Measurements from ENCODE around the gene KIF2B. TPM values are rescaled to one million over a fixed set of nuclear protein-coding genes. Genes with fewer than 3 reads are reported as not detected.
"Not testable (repeated sequence)": the region's sequence is repeated elsewhere in the genome, so short reads cannot be mapped to it uniquely, and the experiment has no call there.

Gene KIF2B
- polyA plus RNA-seq, 3 donors, result not detected

DNA sequence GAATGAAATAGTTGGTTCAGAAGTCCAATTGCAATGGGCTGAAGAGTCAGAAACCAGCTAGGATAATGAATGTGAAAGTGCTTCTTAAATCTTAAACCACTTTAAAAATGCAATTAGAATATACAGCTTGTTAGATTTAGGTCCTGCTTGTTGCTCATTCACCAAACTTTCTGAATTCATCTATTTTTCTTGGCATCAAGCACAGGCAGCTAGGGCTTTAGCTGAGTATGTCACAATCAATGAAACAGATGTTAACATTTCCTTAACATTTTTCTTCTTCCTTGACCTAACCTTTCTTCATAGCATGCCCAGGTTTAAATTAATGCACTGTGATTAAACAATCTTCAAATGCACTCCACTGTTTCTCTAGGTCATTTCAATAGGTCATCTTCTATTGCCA lies 14.4 kb downstream of the KIF2B start:
- H3K27ac Mint-ChIP-seq, result no peak overlapping the region
- intact Hi-C loops (cut with micrococcal nuclease), result no loop called here
- H3K4me3 ChIP-seq (replicated peaks in 1 of 3; ENCODE audit: low read depth in 2 of 3, low read length in 3 of 3), result no peak overlapping the region
- no peak overlapping the region for H3K9ac ChIP-seq (ENCODE audit: insufficient read depth, low read length, poor library complexity, severe bottlenecking)
- H3K4me3 Mint-ChIP-seq, result no peak overlapping the region
- no peaks in the 10 kb centered on the region for H3K36me3 Mint-ChIP-seq
- no peaks in the 10 kb centered on the region for H3K27me3 ChIP-seq (ENCODE audit: control insufficient read depth in 2 of 2, insufficient read depth in 2 of 2, low read length in 2 of 2)
- DNase-seq, result no peak
- H2AFZ ChIP-seq (ENCODE audit: insufficient read depth, low read depth, low read length, poor library complexity, severe bottlenecking), result no peak overlapping the region
- TF ChIP-seq, protein P1, sequence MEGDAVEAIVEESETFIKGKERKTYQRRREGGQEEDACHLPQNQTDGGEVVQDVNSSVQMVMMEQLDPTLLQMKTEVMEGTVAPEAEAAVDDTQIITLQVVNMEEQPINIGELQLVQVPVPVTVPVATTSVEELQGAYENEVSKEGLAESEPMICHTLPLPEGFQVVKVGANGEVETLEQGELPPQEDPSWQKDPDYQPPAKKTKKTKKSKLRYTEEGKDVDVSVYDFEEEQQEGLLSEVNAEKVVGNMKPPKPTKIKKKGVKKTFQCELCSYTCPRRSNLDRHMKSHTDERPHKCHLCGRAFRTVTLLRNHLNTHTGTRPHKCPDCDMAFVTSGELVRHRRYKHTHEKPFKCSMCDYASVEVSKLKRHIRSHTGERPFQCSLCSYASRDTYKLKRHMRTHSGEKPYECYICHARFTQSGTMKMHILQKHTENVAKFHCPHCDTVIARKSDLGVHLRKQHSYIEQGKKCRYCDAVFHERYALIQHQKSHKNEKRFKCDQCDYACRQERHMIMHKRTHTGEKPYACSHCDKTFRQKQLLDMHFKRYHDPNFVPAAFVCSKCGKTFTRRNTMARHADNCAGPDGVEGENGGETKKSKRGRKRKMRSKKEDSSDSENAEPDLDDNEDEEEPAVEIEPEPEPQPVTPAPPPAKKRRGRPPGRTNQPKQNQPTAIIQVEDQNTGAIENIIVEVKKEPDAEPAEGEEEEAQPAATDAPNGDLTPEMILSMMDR (IDR thresholded peaks at IDR 0.05), result no peak
- H3K4me2 ChIP-seq (replicated peaks; ENCODE audit: extremely low read depth, low read length, poor library complexity, severe bottlenecking), result no peak overlapping the region
- H3K27me3 Mint-ChIP-seq (ENCODE audit: low read depth in 3 of 3), result no peaks in the 10 kb centered on the region
- no peaks in the 10 kb centered on the region for H4K20me1 ChIP-seq (ENCODE audit: insufficient read depth, low read length)
- H3K4me1 Mint-ChIP-seq, result no peaks in the 10 kb centered on the region
- H3K9me3 ChIP-seq (replicated peaks in 1 of 2; ENCODE audit: control insufficient read depth in 1 of 2, insufficient read depth in 1 of 2, low read length in 2 of 2), result peaks cover 4 to 6% of the 10 kb centered on the region in 2 donors
- H3K9me3 Mint-ChIP-seq, result peaks cover 0 to 15% (median 6%) of the 10 kb centered on the region in 7 donors
- H3K4me1 ChIP-seq (ENCODE audit: control insufficient read depth in 1 of 2, insufficient read depth in 2 of 2, low read length in 2 of 2), result no peaks in the 10 kb centered on the region
- no peaks in the 10 kb centered on the region for H3K79me2 ChIP-seq (ENCODE audit: insufficient read depth, low read length)
- no peaks in the 10 kb centered on the region for H3K36me3 ChIP-seq (replicated peaks in 1 of 2; ENCODE audit: control insufficient read depth in 1 of 2, insufficient read depth in 2 of 2, low read length in 2 of 2)
- H3K27ac ChIP-seq (ENCODE audit: low read depth in 1 of 2, low read length in 2 of 2), result no peak overlapping the region

DNA sequence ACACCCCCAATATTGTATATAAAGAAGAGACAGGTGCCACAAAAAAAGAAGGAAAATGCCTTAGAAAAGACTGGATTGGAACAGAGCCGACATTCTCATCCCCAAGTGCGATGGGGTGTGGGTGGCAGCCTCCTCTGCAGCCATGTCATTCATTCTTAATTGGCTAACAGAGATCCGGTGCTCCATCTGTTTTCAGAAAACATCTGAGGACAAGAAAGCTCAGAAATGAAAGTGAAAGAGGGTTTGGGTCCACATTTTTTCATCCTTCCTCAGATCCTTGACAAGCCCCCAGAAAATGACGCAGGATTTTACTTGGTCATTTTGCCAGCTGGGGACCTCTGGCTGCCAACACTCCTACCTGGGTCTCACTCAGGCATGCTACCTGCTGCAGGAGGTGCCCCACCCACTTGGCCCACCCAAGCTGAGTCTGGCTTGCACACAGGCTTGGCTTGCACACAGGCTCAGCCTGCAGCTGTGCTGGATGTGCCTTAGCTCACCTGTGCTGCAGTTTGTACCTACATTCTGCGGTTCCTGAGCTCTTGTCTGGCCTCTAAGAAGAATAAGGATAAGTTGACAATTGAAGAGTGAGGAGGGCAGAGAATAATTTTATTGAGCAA lies 21.9 kb downstream of the KIF2B start:
- no peaks in the 10 kb centered on the region for H3K36me3 ChIP-seq (replicated peaks in 1 of 2; ENCODE audit: control insufficient read depth in 1 of 2, insufficient read depth in 2 of 2, low read length in 2 of 2)
- H3K4me1 Mint-ChIP-seq, result no peaks in the 10 kb centered on the region
- peaks cover 11 to 22% of the 10 kb centered on the region in 2 donors for H3K9me3 ChIP-seq (replicated peaks in 1 of 2; ENCODE audit: control insufficient read depth in 1 of 2, insufficient read depth in 1 of 2, low read length in 2 of 2)
- TF ChIP-seq, protein P1 (IDR thresholded peaks at IDR 0.05), result no peak
- intact Hi-C loops (cut with micrococcal nuclease), result no loop called here
- H3K27ac Mint-ChIP-seq, result no peak overlapping the region
- no peaks in the 10 kb centered on the region for H4K20me1 ChIP-seq (ENCODE audit: insufficient read depth, low read length)
- no peaks in the 10 kb centered on the region for H3K79me2 ChIP-seq (ENCODE audit: insufficient read depth, low read length)
- no peaks in the 10 kb centered on the region for H3K27me3 Mint-ChIP-seq (ENCODE audit: low read depth in 3 of 3)
- H3K4me1 ChIP-seq (ENCODE audit: control insufficient read depth in 1 of 2, insufficient read depth in 2 of 2, low read length in 2 of 2), result no peaks in the 10 kb centered on the region
- no peak overlapping the region for H3K27ac ChIP-seq (ENCODE audit: low read depth in 1 of 2, low read length in 2 of 2)
- no peak overlapping the region for H2AFZ ChIP-seq (ENCODE audit: insufficient read depth, low read depth, low read length, poor library complexity, severe bottlenecking)
- no peak overlapping the region for H3K9ac ChIP-seq (ENCODE audit: insufficient read depth, low read length, poor library complexity, severe bottlenecking)
- DNase-seq, result no peak
- no peaks in the 10 kb centered on the region for H3K36me3 Mint-ChIP-seq
- H3K4me2 ChIP-seq (replicated peaks; ENCODE audit: extremely low read depth, low read length, poor library complexity, severe bottlenecking), result no peak overlapping the region
- H3K4me3 ChIP-seq (replicated peaks in 1 of 3; ENCODE audit: low read depth in 2 of 3, low read length in 3 of 3), result no peak overlapping the region
- 86% methylated on average over 2 of the region's 5 CpGs for WGBS (ENCODE audit: insufficient coverage)
- peaks cover 2 to 27% (median 6%) of the 10 kb centered on the region in 7 donors for H3K9me3 Mint-ChIP-seq
- no peaks in the 10 kb centered on the region for H3K27me3 ChIP-seq (ENCODE audit: control insufficient read depth in 2 of 2, insufficient read depth in 2 of 2, low read length in 2 of 2)
- no peak overlapping the region for H3K4me3 Mint-ChIP-seq

DNA sequence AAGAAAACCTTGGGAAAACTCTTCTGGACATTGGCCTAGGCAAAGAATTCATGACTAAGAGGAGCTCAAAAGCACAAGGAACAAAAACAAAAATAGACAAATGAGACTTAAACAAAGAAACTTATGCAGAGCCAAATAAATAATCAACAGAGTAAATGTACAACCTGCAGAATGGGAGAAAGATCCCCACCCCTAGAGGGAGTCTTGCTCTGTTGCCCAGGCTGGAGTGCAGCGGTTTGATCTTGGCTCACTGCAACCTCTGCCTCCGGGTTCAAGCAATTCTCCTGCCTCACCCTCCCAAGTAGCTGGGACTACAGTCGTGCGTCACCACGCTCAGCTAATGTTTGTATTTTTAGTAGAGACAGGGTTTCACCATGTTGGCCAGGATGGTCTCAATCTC lies 48.4 kb downstream of the KIF2B start:
- H3K4me3 ChIP-seq (replicated peaks in 1 of 3; ENCODE audit: low read depth in 2 of 3, low read length in 3 of 3); H3K4me2 ChIP-seq (replicated peaks; ENCODE audit: extremely low read depth, low read length, poor library complexity, severe bottlenecking); H3K79me2 ChIP-seq (ENCODE audit: insufficient read depth, low read length); H3K27me3 Mint-ChIP-seq (ENCODE audit: low read depth in 3 of 3); intact Hi-C loops (cut with micrococcal nuclease); H3K9ac ChIP-seq (ENCODE audit: insufficient read depth, low read length, poor library complexity, severe bottlenecking); H3K9me3 Mint-ChIP-seq; H3K36me3 ChIP-seq (replicated peaks in 1 of 2; ENCODE audit: control insufficient read depth in 1 of 2, insufficient read depth in 2 of 2, low read length in 2 of 2); H2AFZ ChIP-seq (ENCODE audit: insufficient read depth, low read depth, low read length, poor library complexity, severe bottlenecking); H3K27ac ChIP-seq (ENCODE audit: low read depth in 1 of 2, low read length in 2 of 2); H3K4me3 Mint-ChIP-seq; H4K20me1 ChIP-seq (ENCODE audit: insufficient read depth, low read length); H3K36me3 Mint-ChIP-seq; DNase-seq; H3K27ac Mint-ChIP-seq; H3K4me1 ChIP-seq (ENCODE audit: control insufficient read depth in 1 of 2, insufficient read depth in 2 of 2, low read length in 2 of 2); H3K27me3 ChIP-seq (ENCODE audit: control insufficient read depth in 2 of 2, insufficient read depth in 2 of 2, low read length in 2 of 2); H3K4me1 Mint-ChIP-seq: not testable (repeated sequence)
- WGBS (ENCODE audit: insufficient coverage), result 100% methylated on average over 1 of the region's 5 CpGs
- H3K9me3 ChIP-seq (replicated peaks in 1 of 2; ENCODE audit: control insufficient read depth in 1 of 2, insufficient read depth in 1 of 2, low read length in 2 of 2), result peaks cover 8 to 19% of the 10 kb centered on the region in 2 donors

All from CD14-positive monocyte (primary cell).